Activated naive CD8-positive, alpha-beta T cell treated with anti-CD3 and anti-CD28 coated beads, Interleukin-2, amount 50 U/mL, for 24 hours (primary cell): ENCODE measurements around the gene COG6.

Experiments used
- ATAC-seq: fragments of 150-1000 bp; cut with Tn5 transposase; one replicate; pipeline ENCODE4 v1.10.0; 2021
- DNase-seq: peaks from one replicate; pipeline ENCODE4 v3.0.0; 2021
- H3K27ac Mint-ChIP-seq: one replicate; pipeline ENCODE4 v1.8.0; 2021; ENCODE audit warnings: mild to moderate bottlenecking, mixed read lengths
- H3K27me3 Mint-ChIP-seq: one replicate; pipeline ENCODE4 v1.8.0; 2021; ENCODE audit warnings: mixed read lengths
- H3K36me3 Mint-ChIP-seq: one replicate; pipeline ENCODE4 v1.8.0; 2021; ENCODE audit warnings: low read depth, mixed read lengths
- H3K4me1 Mint-ChIP-seq: one replicate; pipeline ENCODE4 v1.8.0; 2021; ENCODE audit warnings: mixed read lengths
- H3K4me3 Mint-ChIP-seq: one replicate; pipeline ENCODE4 v1.8.0; 2021; ENCODE audit warnings: mild to moderate bottlenecking, moderate library complexity, mixed read lengths
- H3K9me3 Mint-ChIP-seq: one replicate; pipeline ENCODE4 v1.8.0; 2021; ENCODE audit warnings: mixed read lengths

COG6 gene

DNA sequence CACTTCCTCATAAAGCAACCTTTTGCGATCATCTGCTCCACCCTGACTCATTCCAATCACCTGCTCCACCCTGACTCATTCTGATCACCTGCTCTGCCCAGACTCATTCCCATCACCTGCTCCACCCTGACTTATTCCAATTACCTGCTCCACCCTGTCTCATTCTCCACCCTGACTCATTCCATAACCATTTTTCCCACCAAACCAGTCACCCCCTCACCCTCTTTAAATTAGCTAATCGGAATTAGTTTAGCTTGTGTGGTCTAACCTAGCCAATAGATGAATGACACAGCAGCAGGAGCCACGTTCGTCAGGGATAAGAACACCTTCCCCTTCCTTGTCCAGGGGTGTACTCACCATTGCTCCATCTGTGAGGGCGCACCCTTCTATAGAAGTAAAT lies 134.0 kb downstream of the COG6 start:
- H3K27ac Mint-ChIP-seq: no peak overlapping the region
- peaks cover 35% of the 10 kb centered on the region for H3K9me3 Mint-ChIP-seq
- DNase-seq: no peak
- H3K4me1 Mint-ChIP-seq: peaks cover 16% of the 10 kb centered on the region
- no peak for ATAC-seq
- H3K4me3 Mint-ChIP-seq: no peak overlapping the region
- no peaks in the 10 kb centered on the region for H3K27me3 Mint-ChIP-seq
- H3K36me3 Mint-ChIP-seq: peaks cover 16% of the 10 kb centered on the region
